Caco-2 (cell line): ENCODE data around the gene OR4X2. TPM values are rescaled to one million over a fixed set of nuclear protein-coding genes. Genes with fewer than 3 reads are reported as not detected.

Source experiments
- Bru-seq: library from RNA; stranded (reverse); fragments of 400-500 nt; gene quantifications from one replicate; lab custom pipeline; 2021; lab: Mats Ljungman, UMichigan
- BruChase-seq, 2 experiments: library from RNA; stranded (reverse); fragments of 400-500 nt; gene quantifications; one replicate each; lab custom pipeline; 2021; lab: Mats Ljungman, UMichigan
- BruUV-seq: library from RNA; stranded (reverse); fragments of 400-500 nt; replicated peaks from 2 replicates; lab custom pipeline; 2021; lab: Mats Ljungman, UMichigan
- CTCF ChIA-PET: fragments of 300-600 bp; sonication (Branson Sonifier 250); formaldehyde crosslinking; loops from one replicate; lab custom pipeline; 2022; ENCODE audit warnings: antibody characterized with exemption; lab: Charles Lee
- POLR2A ChIA-PET: fragments of 300-600 bp; sonication (Branson Sonifier 250); formaldehyde crosslinking; loops from one replicate; lab custom pipeline; 2022; ENCODE audit warnings: antibody characterized with exemption; lab: Charles Lee
- DNase-seq, 2 experiments: peaks; one replicate each; pipeline versions ENCODE4 v3.0.0 to v3.0.0-alpha.2; 2020 to 2022
- H3K27me3 ChIP-seq: replicated peaks from 2 replicates; pipeline ENCODE4 v1.6.0; 2011; ENCODE audit warnings: low read length; ENCODE audit not compliant: control insufficient read depth, insufficient read depth
- H3K36me3 ChIP-seq: 2 replicates; pipeline ENCODE4 v1.5.1; 2011; ENCODE audit warnings: low read length; ENCODE audit not compliant: control insufficient read depth, insufficient read depth
- H3K4me1 ChIP-seq: fragments of 250-450 bp; sonication (Bioruptor Pico); 2 replicates; pipeline ENCODE4 v1.5.1; 2020; ENCODE audit warnings: mild to moderate bottlenecking
- H3K4me3 ChIP-seq: 2 replicates; pipeline ENCODE4 v1.5.1; 2011; ENCODE audit warnings: low read depth, mild to moderate bottlenecking, control low read depth, low read length
- H3K9me3 ChIP-seq: fragments of 250-450 bp; sonication (Bioruptor Pico); 2 replicates; pipeline ENCODE4 v1.5.1; 2020; ENCODE audit warnings: mild to moderate bottlenecking, moderate library complexity
- H3K27ac Mint-ChIP-seq: one replicate; pipeline ENCODE4 v1.8.0; 2022; ENCODE audit warnings: mixed read lengths; ENCODE audit not compliant: unreplicated experiment
- H3K27me3 Mint-ChIP-seq: one replicate; pipeline ENCODE4 v1.8.0; 2022; ENCODE audit warnings: mixed read lengths; ENCODE audit not compliant: insufficient read depth, unreplicated experiment
- H3K36me3 Mint-ChIP-seq: one replicate; pipeline ENCODE4 v1.8.0; 2022; ENCODE audit warnings: mild to moderate bottlenecking, mixed read lengths; ENCODE audit not compliant: insufficient read depth, unreplicated experiment
- H3K4me1 Mint-ChIP-seq: one replicate; pipeline ENCODE4 v1.8.0; 2022; ENCODE audit warnings: low read depth, mixed read lengths; ENCODE audit not compliant: unreplicated experiment
- H3K4me3 Mint-ChIP-seq: one replicate; pipeline ENCODE4 v1.8.0; 2022; ENCODE audit warnings: mild to moderate bottlenecking, moderate library complexity, mixed read lengths; ENCODE audit not compliant: unreplicated experiment
- H3K9me3 Mint-ChIP-seq: one replicate; pipeline ENCODE4 v1.8.0; 2022; ENCODE audit warnings: mixed read lengths; ENCODE audit not compliant: unreplicated experiment
- CTCF ChIP-seq, 2 experiments: fragments of 200-600 bp in 1 of 2; IDR thresholded peaks; 1 replicate in 1 of 2; 2 replicates in 1 of 2; pipeline versions ENCODE4 v1.5.1 to v1.8.0; 2011 to 2022; ENCODE audit warnings: antibody characterized with exemption in 1 of 2, control low read depth in 1 of 2, inconsistent platforms in 1 of 2, low read depth in 1 of 2, low read length in 1 of 2, mild to moderate bottlenecking in 1 of 2, moderate library complexity in 1 of 2; ENCODE audit not compliant: insufficient read depth in 1 of 2, severe bottlenecking in 1 of 2, unreplicated experiment in 1 of 2
- intact Hi-C: fragments of 100-400 bp; cut with micrococcal nuclease; formaldehyde crosslinking; loops from one replicate; pipeline ENCODE4 v1.10.0; 2022; ENCODE audit not compliant: unreplicated experiment
- long read RNA-seq: library from polyadenylated mRNA; stranded (forward); transcript quantifications from one replicate; pipeline ENCODE4 v2.0.0, GENCODE V29; 2022
- total RNA-seq: library from RNA; stranded (reverse); gene quantifications from 2 replicates; pipeline ENCODE4 v1.2.3, GENCODE V29; 2022

OR4X2 gene
- total RNA-seq (not detected in 2 replicates), Bru-seq, nascent RNA (not detected), BruChase-seq, experiment 1, labeled RNA remaining after a 2-hour chase (not detected), BruChase-seq, experiment 2, labeled RNA remaining after a 6-hour chase (percentile 38 among the genes with signal in this experiment)
- long read RNA-seq = 0 reads

GRCh38 chr11:48244804-48245203, at the start of gene OR4X2:
OR4X2 (plus strand) TSS chr11:48245104; CDS start chr11:48245104, 0 bp downstream.
- Mint-ChIP-seq H3K36me3 (no peaks in the 10 kb centered on the region), H3K27ac (no peak within 1 kb of the TSS), H3K4me3 (no peak within 1 kb of the TSS), H3K9me3 (no peaks in the 10 kb centered on the region), H3K4me1 (no peaks in the 10 kb centered on the region), H3K27me3 (no peaks in the 10 kb centered on the region)
- intact Hi-C loops = no loop called here
- no peaks in the 10 kb centered on the region for H3K27me3 ChIP-seq
- DNase-seq = no peak
- no peaks in the 10 kb centered on the region for H3K4me1 ChIP-seq
- ChIA-PET POLR2A (no interaction called here), CTCF (no interaction called here)
- BruUV-seq = no TSS peak
- H3K36me3 ChIP-seq = no peaks in the 10 kb centered on the region
- 0 out of 2 replicates have a peak, but pooled peaks cover 8% of the 10 kb centered on the region for H3K9me3 ChIP-seq
- no peak for TF ChIP-seq CTCF (IDR thresholded peaks at IDR 0.05; ENCODE audit: insufficient read depth in 1 of 2, low read depth in 1 of 2, low read length in 1 of 2, severe bottlenecking in 1 of 2, unreplicated experiment in 1 of 2)
- H3K4me3 ChIP-seq = no peak within 1 kb of the TSS

- no peaks in the 10 kb centered on the region for H3K4me1 Mint-ChIP-seq
- POLR2A ChIA-PET = no interaction called here
- no peak for DNase-seq
- no peak overlapping the region for H3K4me3 Mint-ChIP-seq
- intact Hi-C loops = no loop called here
- H3K36me3 Mint-ChIP-seq = no peaks in the 10 kb centered on the region
- no peak for TF ChIP-seq CTCF (IDR thresholded peaks at IDR 0.05; ENCODE audit: insufficient read depth in 1 of 2, low read depth in 1 of 2, low read length in 1 of 2, severe bottlenecking in 1 of 2, unreplicated experiment in 1 of 2)
- Histone ChIP-seq H3K4me1 (no peaks in the 10 kb centered on the region), H3K9me3 (peaks cover 6% of the 10 kb centered on the region; the same call in 1 of the 2 replicates), H3K27me3 (no peaks in the 10 kb centered on the region), H3K36me3 (no peaks in the 10 kb centered on the region), H3K4me3 (no peak overlapping the region)
- BruUV-seq = no TSS peak
- H3K9me3 Mint-ChIP-seq = no peaks in the 10 kb centered on the region
- CTCF ChIA-PET = no interaction called here
- H3K27me3 Mint-ChIP-seq = no peaks in the 10 kb centered on the region
- no peak overlapping the region for H3K27ac Mint-ChIP-seq
These were observed 37.0 kb upstream of the OR4X2 start for GRCh38 chr11:48207881-48208280.

GRCh38 chr11:48210052-48210451, 34.9 kb upstream of the OR4X2 start:
- Histone ChIP-seq H3K4me3 (no peak overlapping the region), H3K36me3 (no peaks in the 10 kb centered on the region), H3K9me3 (peaks cover 6% of the 10 kb centered on the region; the same call in 1 of the 2 replicates), H3K27me3 (no peaks in the 10 kb centered on the region), H3K4me1 (no peaks in the 10 kb centered on the region)
- peak; percentile 38 to 52 for TF ChIP-seq CTCF (IDR thresholded peaks at IDR 0.05; ENCODE audit: insufficient read depth in 1 of 2, low read depth in 1 of 2, low read length in 1 of 2, severe bottlenecking in 1 of 2, unreplicated experiment in 1 of 2)
- intact Hi-C loops = loop anchor here (1.0 kb wide), 1 partner anchor 37 kb away; no protein-coding TSS in a partner anchor
- Mint-ChIP-seq H3K4me1 (no peaks in the 10 kb centered on the region), H3K36me3 (no peaks in the 10 kb centered on the region), H3K27ac (no peak overlapping the region), H3K27me3 (peaks cover 4% of the 10 kb centered on the region), H3K9me3 (no peaks in the 10 kb centered on the region), H3K4me3 (no peak overlapping the region)
- ChIA-PET CTCF (no interaction called here), POLR2A (no interaction called here)
- no TSS peak for BruUV-seq
- peak in 1 of 2 experiments; percentile 42 for DNase-seq
